ENCODE measurements around the gene TYK2. TPM values are rescaled to one million over a fixed set of nuclear protein-coding genes. Genes with fewer than 3 reads are reported as not detected.

Gene TYK2
- total RNA-seq, 6 donors from 2014 or later = 91.5 to 569 (median 152) TPM

DNA sequence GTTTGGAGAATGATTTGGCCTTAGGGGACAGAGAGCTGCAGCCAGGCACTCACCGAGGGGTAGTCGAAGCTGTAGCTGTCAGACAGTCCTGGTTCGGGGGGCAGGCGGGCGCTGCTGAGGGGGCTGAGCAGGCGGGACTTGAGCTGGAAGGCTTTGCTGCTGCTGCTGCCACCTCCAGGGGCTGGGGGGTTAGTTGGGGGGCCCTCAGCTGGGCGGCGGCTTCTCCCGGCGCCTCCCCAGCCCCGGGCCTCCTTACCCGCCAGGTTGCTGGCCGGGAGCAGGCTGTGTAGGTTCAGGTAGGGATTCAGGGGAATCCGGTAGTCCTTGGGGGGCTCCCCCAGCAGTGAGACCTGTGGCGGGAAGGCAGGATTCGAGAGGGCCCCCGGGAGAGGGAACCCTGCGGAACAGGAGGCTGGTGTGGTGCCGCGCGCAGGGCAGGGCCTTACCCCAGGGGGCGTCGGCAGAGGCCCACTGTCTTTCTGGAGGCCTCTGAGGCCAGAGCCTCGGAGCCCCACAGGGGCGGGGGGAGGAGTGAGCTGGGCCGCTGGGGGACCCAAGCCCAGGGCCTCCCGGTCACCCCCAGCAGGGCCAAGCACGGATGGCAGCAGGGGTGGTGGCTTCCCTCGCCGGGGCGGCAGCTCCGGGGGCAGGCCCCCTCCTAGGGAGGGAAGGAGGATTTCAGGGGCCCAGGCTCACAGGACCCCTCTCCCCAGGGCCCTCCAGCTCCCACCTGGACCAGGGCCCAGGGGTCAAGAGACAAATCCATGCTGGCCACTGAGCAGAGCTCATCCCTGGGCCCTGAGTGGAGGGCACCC is 59.6 kb downstream of the TYK2 start:
- no peaks in the 10 kb centered on the region for H3K9me3 ChIP-seq
- H3K27ac ChIP-seq = no peak overlapping the region
- H3K36me3 ChIP-seq = peaks cover 37 to 94% (median 86%) of the 10 kb centered on the region in 4 donors
- peak in 1 of 2 donors; percentile 2 for ATAC-seq (ENCODE audit: low FRiP score in 2 of 2)
- WGBS, 2 donors = 93 to 94% methylated on average over 17 to 28 of the region's 32 CpGs
- H3K4me3 ChIP-seq = no peak overlapping the region
- no peaks in the 10 kb centered on the region for H3K27me3 ChIP-seq
- TF ChIP-seq EP300 (IDR thresholded peaks at IDR 0.05) (no peak), CTCF (IDR thresholded peaks at IDR 0.05) (no peak), POLR2AphosphoS5 (IDR thresholded peaks at IDR 0.05) (no peak), POLR2A (IDR thresholded peaks at IDR 0.05) (no peak)
- peaks cover 0 to 7% (median 5%) of the 10 kb centered on the region in 4 donors for H3K4me1 ChIP-seq
- DNase-seq = peak in 1 of 2 donors; percentile 69

GRCh38 chr19:10318807-10319682 is 61.3 kb downstream of the TYK2 start:
- Histone ChIP-seq H3K9me3 (no peaks in the 10 kb centered on the region), H3K4me1 (peaks cover 9 to 20% (median 16%) of the 10 kb centered on the region in 4 donors), H3K27ac (no peak overlapping the region), H3K4me3 (no peak overlapping the region), H3K27me3 (no peaks in the 10 kb centered on the region), H3K36me3 (peaks cover 28 to 79% (median 68%) of the 10 kb centered on the region in 4 donors)
- no peak for ATAC-seq (ENCODE audit: low FRiP score in 2 of 2)
- DNase-seq = no peak
- WGBS, 2 donors = 87 to 90% methylated on average over 8 to 13 of the region's 13 CpGs
- TF ChIP-seq EP300 (IDR thresholded peaks at IDR 0.05) = no peak

DNA sequence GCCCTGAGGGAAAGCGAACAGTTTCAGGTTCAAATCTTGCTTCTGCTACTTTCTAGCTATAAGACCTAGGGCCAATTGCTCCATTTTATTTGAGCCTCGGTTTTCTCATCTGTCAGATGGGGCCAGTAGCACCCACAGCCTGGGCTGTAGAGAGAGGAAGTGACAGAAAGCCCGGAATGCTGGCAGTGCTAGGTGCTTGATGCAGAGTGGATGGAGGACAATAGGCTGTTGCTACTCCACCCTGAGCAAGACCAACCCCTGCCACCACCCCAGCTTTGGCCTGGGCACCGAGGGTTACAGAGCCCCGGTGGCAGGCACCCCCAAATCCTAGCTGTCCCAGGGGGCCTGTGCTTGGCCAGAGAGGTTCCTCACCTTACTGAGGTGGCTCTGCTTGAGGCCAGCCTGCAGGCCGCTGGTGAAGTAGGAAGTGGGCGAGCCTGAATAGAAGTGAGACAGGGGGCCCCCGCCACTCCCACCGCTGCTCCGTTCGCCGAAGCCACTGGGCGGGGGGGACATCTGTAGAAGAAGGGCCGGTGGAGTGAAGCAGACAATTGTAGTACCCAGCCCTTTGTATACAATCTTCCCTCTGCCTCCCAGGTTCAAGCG is 62.4 kb downstream of the TYK2 start:
- no peaks in the 10 kb centered on the region for H3K27me3 ChIP-seq
- H3K4me3 ChIP-seq = no peak overlapping the region
- DNase-seq = peak in 1 of 2 donors; percentile 57
- TF ChIP-seq POLR2A (IDR thresholded peaks at IDR 0.05) = no peak
- no peak for TF ChIP-seq EP300 (IDR thresholded peaks at IDR 0.05)
- no peak for TF ChIP-seq POLR2AphosphoS5 (IDR thresholded peaks at IDR 0.05)
- no peak for TF ChIP-seq CTCF (IDR thresholded peaks at IDR 0.05)
- peaks cover 9 to 20% (median 16%) of the 10 kb centered on the region in 4 donors for H3K4me1 ChIP-seq
- 94 to 95% methylated on average over 11 to 15 of the region's 15 CpGs for WGBS, 2 donors
- H3K27ac ChIP-seq = no peak overlapping the region
- peaks cover 27 to 69% (median 60%) of the 10 kb centered on the region in 4 donors for H3K36me3 ChIP-seq
- ATAC-seq (ENCODE audit: low FRiP score in 2 of 2) = no peak
- H3K9me3 ChIP-seq = no peaks in the 10 kb centered on the region

GRCh38 chr19:10317045-10317856 is 63.1 kb downstream of the TYK2 start:
- no peak for TF ChIP-seq POLR2A (IDR thresholded peaks at IDR 0.05)
- no peak for TF ChIP-seq EP300 (IDR thresholded peaks at IDR 0.05)
- TF ChIP-seq POLR2AphosphoS5 (IDR thresholded peaks at IDR 0.05) = no peak
- TF ChIP-seq CTCF (IDR thresholded peaks at IDR 0.05) = no peak
- Histone ChIP-seq H3K4me1 (peaks cover 9 to 20% (median 16%) of the 10 kb centered on the region in 4 donors), H3K36me3 (peaks cover 21 to 62% (median 53%) of the 10 kb centered on the region in 4 donors), H3K4me3 (no peak overlapping the region), H3K27me3 (no peaks in the 10 kb centered on the region), H3K27ac (no peak overlapping the region), H3K9me3 (no peaks in the 10 kb centered on the region)
- DNase-seq (peak in 1 of 2 donors; percentile 73), ATAC-seq (ENCODE audit: low FRiP score in 2 of 2) (no peak)
- 83 to 88% methylated on average over 18 to 19 of the region's 29 CpGs for WGBS, 2 donors
